ENCODE data around the gene REEP1.
"Not testable (repeated sequence)": the region's sequence is repeated elsewhere in the genome, so short reads cannot be mapped to it uniquely, and the experiment has no call there.

Gene REEP1

DNA sequence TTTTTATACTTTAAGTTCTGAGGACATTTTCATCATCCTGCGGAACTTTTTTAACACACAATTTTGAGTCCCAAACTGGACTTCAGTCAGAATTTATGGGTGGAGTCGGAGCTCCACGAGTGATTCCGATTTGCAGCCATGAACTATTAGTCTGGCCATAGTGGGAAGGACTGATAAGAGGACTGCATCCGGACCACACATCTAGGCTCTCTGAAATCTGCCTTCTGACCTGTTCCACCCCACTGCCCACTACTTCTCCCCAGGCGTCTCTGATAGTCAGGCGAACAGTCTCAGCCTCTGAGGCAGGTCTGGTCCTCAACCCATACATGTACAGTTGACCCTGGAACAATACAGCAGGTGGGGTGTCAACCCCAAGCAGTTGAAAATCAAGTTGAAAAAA, 133.0 kb downstream of the REEP1 start:
- in situ Hi-C loops (cut with HindIII; ENCODE audit: low sequenced_read_pairs), result loop anchor here (25.0 kb wide), 1 partner anchor 183 kb away; no protein-coding TSS in a partner anchor
- no peak overlapping the region for H3K4me3 ChIP-seq (ENCODE audit: low read depth, low read length)
- TF ChIP-seq, protein P1, sequence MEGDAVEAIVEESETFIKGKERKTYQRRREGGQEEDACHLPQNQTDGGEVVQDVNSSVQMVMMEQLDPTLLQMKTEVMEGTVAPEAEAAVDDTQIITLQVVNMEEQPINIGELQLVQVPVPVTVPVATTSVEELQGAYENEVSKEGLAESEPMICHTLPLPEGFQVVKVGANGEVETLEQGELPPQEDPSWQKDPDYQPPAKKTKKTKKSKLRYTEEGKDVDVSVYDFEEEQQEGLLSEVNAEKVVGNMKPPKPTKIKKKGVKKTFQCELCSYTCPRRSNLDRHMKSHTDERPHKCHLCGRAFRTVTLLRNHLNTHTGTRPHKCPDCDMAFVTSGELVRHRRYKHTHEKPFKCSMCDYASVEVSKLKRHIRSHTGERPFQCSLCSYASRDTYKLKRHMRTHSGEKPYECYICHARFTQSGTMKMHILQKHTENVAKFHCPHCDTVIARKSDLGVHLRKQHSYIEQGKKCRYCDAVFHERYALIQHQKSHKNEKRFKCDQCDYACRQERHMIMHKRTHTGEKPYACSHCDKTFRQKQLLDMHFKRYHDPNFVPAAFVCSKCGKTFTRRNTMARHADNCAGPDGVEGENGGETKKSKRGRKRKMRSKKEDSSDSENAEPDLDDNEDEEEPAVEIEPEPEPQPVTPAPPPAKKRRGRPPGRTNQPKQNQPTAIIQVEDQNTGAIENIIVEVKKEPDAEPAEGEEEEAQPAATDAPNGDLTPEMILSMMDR (IDR thresholded peaks at IDR 0.05; ENCODE audit: low read depth, low read length, missing control alignments), result no peak
- DNase-seq (ENCODE audit: low read depth), result no peak

DNA sequence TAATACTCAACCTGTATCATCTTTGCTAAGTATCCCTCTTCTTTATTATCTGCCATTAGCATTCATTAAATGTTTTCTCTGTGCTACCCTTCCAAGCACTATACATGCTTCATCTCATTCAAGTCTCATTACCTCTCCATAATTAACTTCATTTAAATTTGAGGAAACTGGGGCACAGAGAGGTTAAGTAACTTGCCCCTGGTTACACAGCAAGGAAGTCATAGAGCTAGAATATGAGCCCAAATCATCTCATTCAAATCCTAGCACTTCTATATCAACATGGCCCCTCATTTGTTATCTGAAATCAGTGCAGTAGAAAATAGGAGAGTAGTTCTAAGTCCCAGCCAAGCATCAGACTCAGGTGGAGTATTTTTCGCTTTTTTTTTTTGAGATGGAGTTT, 133.8 kb downstream of the REEP1 start:
- in situ Hi-C loops (cut with HindIII; ENCODE audit: low sequenced_read_pairs), result loop anchor here (25.0 kb wide), 1 partner anchor 184 kb away; no protein-coding TSS in a partner anchor
- TF ChIP-seq, protein P1 (IDR thresholded peaks at IDR 0.05; ENCODE audit: low read depth, low read length, missing control alignments), result no peak
- H3K4me3 ChIP-seq (ENCODE audit: low read depth, low read length), result no peak overlapping the region
- no peak for DNase-seq (ENCODE audit: low read depth)

DNA sequence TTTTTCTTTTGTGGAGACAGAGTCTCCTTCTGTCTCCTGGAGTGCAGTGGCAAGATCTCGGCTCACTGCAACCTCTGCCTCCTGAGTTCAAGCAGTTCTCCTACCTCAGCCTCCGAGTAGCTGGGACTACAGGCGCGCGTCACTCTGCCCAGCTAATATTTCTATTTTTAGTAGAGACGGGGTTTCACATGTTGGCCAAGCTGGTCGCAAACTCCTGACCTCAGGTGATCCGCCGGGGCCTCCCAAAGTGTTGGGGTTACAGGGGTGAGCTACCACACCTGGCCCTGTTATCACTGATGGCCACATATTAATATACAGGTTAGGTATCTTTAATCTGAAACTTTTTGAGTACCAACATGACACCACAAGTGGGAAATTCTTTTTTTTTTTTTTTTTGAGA, 134.7 kb downstream of the REEP1 start:
- TF ChIP-seq, protein P1 (IDR thresholded peaks at IDR 0.05; ENCODE audit: low read depth, low read length, missing control alignments), result no peak
- in situ Hi-C loops (cut with HindIII; ENCODE audit: low sequenced_read_pairs), result loop anchor here (25.0 kb wide), 1 partner anchor 185 kb away; no protein-coding TSS in a partner anchor
- no peak overlapping the region for H3K4me3 ChIP-seq (ENCODE audit: low read depth, low read length)
- no peak for DNase-seq (ENCODE audit: low read depth)

DNA sequence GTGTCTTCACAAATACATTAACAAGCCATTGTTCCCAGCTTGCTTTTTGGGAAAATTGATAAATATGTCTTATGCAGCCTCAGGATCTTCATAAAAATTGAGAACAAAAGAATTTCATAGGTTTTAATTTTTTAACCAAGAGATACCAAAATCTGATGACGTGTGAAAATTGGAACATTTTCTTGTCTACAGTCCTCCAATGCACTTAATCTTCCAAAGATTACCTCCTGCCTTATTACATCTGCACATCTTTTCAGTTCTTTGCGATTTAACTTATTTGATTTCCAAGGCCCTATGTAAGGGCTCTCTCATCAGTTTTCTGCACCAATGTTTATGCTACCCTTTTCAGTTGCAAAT, 135.1 kb downstream of the REEP1 start:
- TF ChIP-seq, protein P1 (IDR thresholded peaks at IDR 0.05; ENCODE audit: low read depth, low read length, missing control alignments), result no peak
- in situ Hi-C loops (cut with HindIII; ENCODE audit: low sequenced_read_pairs), result loop anchor here (25.0 kb wide), 1 partner anchor 185 kb away; no protein-coding TSS in a partner anchor

DNA sequence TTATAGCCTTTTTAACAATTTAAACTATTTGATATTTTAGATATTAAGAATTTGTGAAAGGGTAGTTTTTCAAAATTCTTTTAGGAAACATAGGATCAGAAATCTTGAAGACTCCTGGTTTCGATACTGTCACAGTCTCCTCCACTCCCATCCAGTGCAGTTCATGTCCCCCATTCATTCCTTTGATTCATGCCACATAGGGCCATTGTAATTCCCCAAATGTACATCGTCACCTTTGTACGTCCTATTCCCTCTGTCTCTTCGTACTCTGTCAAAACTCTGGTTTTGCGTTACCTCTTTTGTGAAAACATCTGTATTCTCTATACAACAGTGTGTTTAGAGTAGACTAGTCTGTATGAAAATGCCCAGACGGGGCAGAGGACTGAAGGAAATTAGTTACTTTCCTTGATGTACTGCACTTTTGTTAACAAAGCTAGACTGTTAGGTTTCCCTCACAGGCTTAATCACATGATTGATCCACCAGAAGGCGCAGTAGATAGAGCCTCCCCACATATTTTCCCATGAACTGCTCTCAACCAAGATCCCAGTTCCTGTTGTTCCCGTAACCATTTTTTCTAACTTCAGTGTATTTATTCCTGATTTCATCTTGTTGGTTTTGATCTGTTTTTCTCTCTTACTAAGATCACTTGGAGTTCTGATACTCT, 135.6 kb downstream of the REEP1 start:
- TF ChIP-seq, protein P1 (IDR thresholded peaks at IDR 0.05; ENCODE audit: low read depth, low read length, missing control alignments), result no peak
- no peak for DNase-seq (ENCODE audit: low read depth)
- H3K4me3 ChIP-seq (ENCODE audit: low read depth, low read length), result no peak overlapping the region
- in situ Hi-C loops (cut with HindIII; ENCODE audit: low sequenced_read_pairs), result loop anchor here (25.0 kb wide), 1 partner anchor 185 kb away; no protein-coding TSS in a partner anchor

More for the DNA sequence above, 135.1 kb downstream of the REEP1 start:
- no peak overlapping the region for H3K4me3 ChIP-seq (ENCODE audit: low read depth, low read length)
- no peak for DNase-seq (ENCODE audit: low read depth)

DNA sequence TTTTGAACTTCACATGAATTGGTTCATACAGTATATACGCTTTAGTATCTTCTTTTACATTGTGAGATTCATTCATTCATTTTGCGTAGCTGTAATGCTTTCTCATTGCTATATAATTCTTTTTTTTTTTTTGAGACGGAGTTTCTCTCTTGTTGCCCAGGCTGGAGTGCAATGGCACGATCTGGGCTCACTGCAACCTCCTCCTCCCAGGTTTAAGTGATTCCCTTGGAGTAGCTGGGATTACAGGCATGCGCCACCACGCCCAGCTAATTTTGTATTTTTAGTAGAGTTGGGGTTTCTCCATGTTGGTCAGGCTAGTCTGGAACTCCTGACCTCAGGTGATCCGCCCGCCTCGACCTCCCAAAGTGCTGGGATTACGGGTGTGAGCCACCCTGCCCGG, 136.9 kb downstream of the REEP1 start:
- DNase-seq (ENCODE audit: low read depth), result not testable (repeated sequence)
- H3K4me3 ChIP-seq (ENCODE audit: low read depth, low read length), result peak overlapping the region; percentile 98
- in situ Hi-C loops (cut with HindIII; ENCODE audit: low sequenced_read_pairs), result loop anchor here (25.0 kb wide), 1 partner anchor 187 kb away; no protein-coding TSS in a partner anchor

DNA sequence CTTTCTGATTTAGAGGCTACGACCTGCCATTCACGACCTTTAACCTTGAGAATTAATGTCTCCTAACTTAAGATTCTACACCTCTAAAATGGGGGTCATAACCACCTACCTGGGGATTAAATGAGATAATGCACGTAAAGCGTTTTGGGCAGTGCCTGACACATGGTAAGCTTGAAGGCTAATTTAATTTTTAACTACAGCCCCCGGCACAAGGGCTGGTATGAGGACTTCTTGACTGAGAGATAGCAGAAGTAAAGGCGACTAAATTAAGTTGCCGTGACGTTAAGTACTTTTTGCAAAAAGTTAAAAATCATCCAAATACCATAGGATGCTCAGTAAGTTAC, 137.6 kb downstream of the REEP1 start:
- TF ChIP-seq, protein P1 (IDR thresholded peaks at IDR 0.05; ENCODE audit: low read depth, low read length, missing control alignments), result no peak
- in situ Hi-C loops (cut with HindIII; ENCODE audit: low sequenced_read_pairs), result loop anchor here (25.0 kb wide), 1 partner anchor 187 kb away; no protein-coding TSS in a partner anchor
- H3K4me3 ChIP-seq (ENCODE audit: low read depth, low read length), result peak overlapping the region; percentile 98
- no peak for DNase-seq (ENCODE audit: low read depth)
